Fibroblast of villous mesenchyme (primary cell): ENCODE data around the gene EBPL. TPM values are rescaled to one million over a fixed set of nuclear protein-coding genes. Genes with fewer than 3 reads are reported as not detected.
"Not testable (repeated sequence)": the region's sequence is repeated elsewhere in the genome, so short reads cannot be mapped to it uniquely, and the experiment has no call there.

Experiments
- DNase-seq: peaks from one replicate; pipeline ENCODE4 v3.0.0-alpha.2; 2010; ENCODE audit warnings: low read depth
- H3K4me3 ChIP-seq: 2 replicates; pipeline ENCODE4 v1.5.1; 2011; ENCODE audit warnings: low read depth, mild to moderate bottlenecking, low read length
- CTCF ChIP-seq: IDR thresholded peaks from 2 replicates; pipeline ENCODE4 v1.5.1; 2012; ENCODE audit warnings: low read depth, mild to moderate bottlenecking, low read length; ENCODE audit not compliant: insufficient read depth
- total RNA-seq: library from RNA; depleted of rRNA; stranded (reverse); fragments of >200 nt; gene quantifications from 2 replicates; pipeline ENCODE4 v1.2.3, GENCODE V29; 2012

EBPL gene
- total RNA-seq, 1 donor = 39.7 TPM

- H3K4me3 ChIP-seq = no peak overlapping the region
- no peak for TF ChIP-seq CTCF
- no peak for DNase-seq
These were observed 23.5 kb upstream of the EBPL start for GRCh38 chr13:49714757-49715156.

- no peak for TF ChIP-seq CTCF
- H3K4me3 ChIP-seq = no peak overlapping the region
- DNase-seq = peak; percentile 94
These were observed 20.1 kb upstream of the EBPL start for GRCh38 chr13:49711218-49711863.

GRCh38 chr13:49704264-49704663 lies 13.0 kb upstream of the EBPL start:
- H3K4me3 ChIP-seq, DNase-seq: not testable (repeated sequence)

- no peak overlapping the region for H3K4me3 ChIP-seq
- TF ChIP-seq CTCF = no peak
- no peak for DNase-seq
These were observed 10.2 kb upstream of the EBPL start for GRCh38 chr13:49701491-49701890.

- DNase-seq = no peak
- TF ChIP-seq CTCF = no peak
- H3K4me3 ChIP-seq = no peak overlapping the region
These were observed 6.2 kb upstream of the EBPL start for GRCh38 chr13:49697468-49697867.

- no peak for DNase-seq
- H3K4me3 ChIP-seq = no peak overlapping the region
- no peak for TF ChIP-seq CTCF
These were observed 3.2 kb upstream of the EBPL start for GRCh38 chr13:49694446-49694845.

GRCh38 chr13:49693877-49694276 lies 2.6 kb upstream of the EBPL start:
- no peak for TF ChIP-seq CTCF
- no peak overlapping the region for H3K4me3 ChIP-seq
- no peak for DNase-seq
